ENCODE results near the gene MMP14. TPM values are rescaled to one million over a fixed set of nuclear protein-coding genes. Genes with fewer than 3 reads are reported as not detected.

MMP14 gene
- total and polyA plus RNA-seq, 2 of the 13 experiments (the other 11 are each of a cell fraction or from before 2014, with no cell fraction given), result 5.2 to 9.8 TPM

- peak; percentile 92 for TF ChIP-seq ZNF503 (CRISPR knock-in tag; IDR thresholded peaks at IDR 0.05)
- TF ChIP-seq TAF15 (IDR thresholded peaks at IDR 0.05; ENCODE audit: low read depth, low read length, poor library complexity, severe bottlenecking), result peak; percentile 98
- peak; percentile 90 for TF ChIP-seq TGIF2 (CRISPR knock-in tag; IDR thresholded peaks at IDR 0.05)
- peak in 1 of 2 experiments; percentile 74; a peak in 1 of 4 replicates for TF ChIP-seq POLR2A (IDR thresholded peaks at IDR 0.05; ENCODE audit: insufficient read depth in 1 of 2, low read depth in 2 of 2, low read length in 2 of 2)
- TF ChIP-seq HHEX (CRISPR knock-in tag; IDR thresholded peaks at IDR 0.05), result peak; percentile 63
- TF ChIP-seq FOXM1 (CRISPR knock-in tag; IDR thresholded peaks at IDR 0.05), result peak; percentile 51; the same call in 1 of the 2 replicates
- peak; percentile 70 for TF ChIP-seq ARID3A (IDR thresholded peaks at IDR 0.05; ENCODE audit: low read depth, low read length)
- TF ChIP-seq ZZZ3 (CRISPR knock-in tag; IDR thresholded peaks at IDR 0.05; ENCODE audit: borderline replicate concordance), result peak; percentile 87; the same call in 1 of the 2 replicates
- TF ChIP-seq ZNF775 (CRISPR knock-in tag; IDR thresholded peaks at IDR 0.05; ENCODE audit: borderline replicate concordance), result peak; percentile 95; the same call in 1 of the 2 replicates
- peak; percentile 97 for TF ChIP-seq TBX2 (CRISPR knock-in tag; IDR thresholded peaks at IDR 0.05; ENCODE audit: borderline replicate concordance)
- TF ChIP-seq MLX (CRISPR knock-in tag; IDR thresholded peaks at IDR 0.05), result peak; percentile 68
- peak; percentile 89 for TF ChIP-seq ZNF264 (CRISPR knock-in tag; IDR thresholded peaks at IDR 0.05)
- peak; percentile 76; the same call in 1 of the 2 replicates for TF ChIP-seq SATB2 (CRISPR knock-in tag; IDR thresholded peaks at IDR 0.05)
- TF ChIP-seq BORCS8-MEF2B (CRISPR knock-in tag; IDR thresholded peaks at IDR 0.05), result no peak; the same call in none of the 2 replicates
- TF ChIP-seq GABPB1 (CRISPR knock-in tag; IDR thresholded peaks at IDR 0.05), result peak; percentile 88
- TF ChIP-seq POLR2AphosphoS2 (IDR thresholded peaks at IDR 0.05; ENCODE audit: low read depth, low read length), result no peak
- no peak for TF ChIP-seq ZNF282 (IDR thresholded peaks at IDR 0.05; ENCODE audit: partially characterized antibody)
- TF ChIP-seq ZNF670 (CRISPR knock-in tag; IDR thresholded peaks at IDR 0.05; ENCODE audit: borderline replicate concordance), result peak; percentile 98
- TF ChIP-seq GRHL1 (CRISPR knock-in tag; conservative IDR thresholded peaks at IDR 0.05), result no peak
- TF ChIP-seq TFDP1 (CRISPR knock-in tag; IDR thresholded peaks at IDR 0.05; ENCODE audit: borderline replicate concordance), result peak; percentile 52
- no peak; the same call in 1 of the 2 replicates for TF ChIP-seq ZMYM2 (CRISPR knock-in tag; IDR thresholded peaks at IDR 0.05)
- no peak; the same call in 1 of the 2 replicates for TF ChIP-seq ZFP62 (CRISPR knock-in tag; IDR thresholded peaks at IDR 0.05)
- TF ChIP-seq ZNF776 (CRISPR knock-in tag; IDR thresholded peaks at IDR 0.05), result 0 out of 2 replicates have a peak, but pooled peaks have one; percentile 78
These were observed 35.0 kb downstream of the MMP14 start, which contains the start of gene LRP10 (continued) for GRCh38 chr14:22871224-22872032.
